Cardiac muscle cell (in vitro differentiated cells and primary cell): ENCODE results near the gene MARCOL. TPM values are rescaled to one million over a fixed set of nuclear protein-coding genes. Genes with fewer than 3 reads are reported as not detected.

Experiments used
- polyA plus RNA-seq: library from polyadenylated mRNA; unstranded; fragments of >200 nt; fragmentation: Nextera tagmentation; extraction: Ambion mirVana; gene quantifications from 2 replicates; pipeline ENCODE4 v1.2.1, GENCODE V29; 2016
- total RNA-seq: library from RNA; depleted of rRNA; stranded (reverse); fragments of >200 nt; gene quantifications from 2 replicates; pipeline ENCODE4 v1.2.3, GENCODE V29; 2016

The MARCOL gene
- total and polyA plus RNA-seq, 2 experiments from 2014 or later = 0.29 TPM; not detected in 1

Other genes starting within 250 kb of the MARCOL start
- gene SPINK5, start 174.5 kb upstream of the MARCOL start, total RNA-seq = 5.3 and 6.1 TPM in 2 replicates
- 3.5 and 5.5 TPM in 2 replicates for gene SPINK5, start 174.5 kb upstream of the MARCOL start, polyA plus RNA-seq
- not detected in 2 replicates for gene SPINK14, start 70.0 kb upstream of the MARCOL start, total RNA-seq
- gene SPINK14, start 70.0 kb upstream of the MARCOL start, polyA plus RNA-seq = not detected in 2 replicates
- not detected in 2 replicates for gene SPINK6, start 35.5 kb upstream of the MARCOL start, total RNA-seq
- gene SPINK6, start 35.5 kb upstream of the MARCOL start, polyA plus RNA-seq = not detected in 2 replicates
- not detected in 2 replicates for gene SPINK13, start 30.3 kb downstream of the MARCOL start, total RNA-seq
- 0.59 TPM in 1 of 2 replicates, not detected in the other for gene SPINK13, start 30.3 kb downstream of the MARCOL start, polyA plus RNA-seq
- not detected in 2 replicates for gene SPINK7, start 73.9 kb downstream of the MARCOL start, total RNA-seq
- not detected in 2 replicates for gene SPINK7, start 73.9 kb downstream of the MARCOL start, polyA plus RNA-seq
- not detected in 2 replicates for gene SPINK9, start 97.0 kb downstream of the MARCOL start, total RNA-seq
- not detected in 2 replicates for gene SPINK9, start 97.0 kb downstream of the MARCOL start, polyA plus RNA-seq
- gene FBXO38, start 145.4 kb downstream of the MARCOL start, total RNA-seq = 28.1 and 42.9 TPM in 2 replicates
- 24.2 and 37.3 TPM in 2 replicates for gene FBXO38, start 145.4 kb downstream of the MARCOL start, polyA plus RNA-seq